ENCODE data around the gene C10orf143. TPM values are rescaled to one million over a fixed set of nuclear protein-coding genes. Genes with fewer than 3 reads are reported as not detected.
A peak's percentile ranks its signal among the peaks of the same experiment; 100 is the strongest.
"Not testable (repeated sequence)": the region's sequence is repeated elsewhere in the genome, so short reads cannot be mapped to it uniquely, and the experiment has no call there.

The C10orf143 gene
- total RNA-seq, 1 donor from 2014 or later, result 3.6 TPM

- TF ChIP-seq, protein P1, sequence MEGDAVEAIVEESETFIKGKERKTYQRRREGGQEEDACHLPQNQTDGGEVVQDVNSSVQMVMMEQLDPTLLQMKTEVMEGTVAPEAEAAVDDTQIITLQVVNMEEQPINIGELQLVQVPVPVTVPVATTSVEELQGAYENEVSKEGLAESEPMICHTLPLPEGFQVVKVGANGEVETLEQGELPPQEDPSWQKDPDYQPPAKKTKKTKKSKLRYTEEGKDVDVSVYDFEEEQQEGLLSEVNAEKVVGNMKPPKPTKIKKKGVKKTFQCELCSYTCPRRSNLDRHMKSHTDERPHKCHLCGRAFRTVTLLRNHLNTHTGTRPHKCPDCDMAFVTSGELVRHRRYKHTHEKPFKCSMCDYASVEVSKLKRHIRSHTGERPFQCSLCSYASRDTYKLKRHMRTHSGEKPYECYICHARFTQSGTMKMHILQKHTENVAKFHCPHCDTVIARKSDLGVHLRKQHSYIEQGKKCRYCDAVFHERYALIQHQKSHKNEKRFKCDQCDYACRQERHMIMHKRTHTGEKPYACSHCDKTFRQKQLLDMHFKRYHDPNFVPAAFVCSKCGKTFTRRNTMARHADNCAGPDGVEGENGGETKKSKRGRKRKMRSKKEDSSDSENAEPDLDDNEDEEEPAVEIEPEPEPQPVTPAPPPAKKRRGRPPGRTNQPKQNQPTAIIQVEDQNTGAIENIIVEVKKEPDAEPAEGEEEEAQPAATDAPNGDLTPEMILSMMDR (IDR thresholded peaks at IDR 0.05; ENCODE audit: unreplicated experiment), result no peak
- DNase-seq (ENCODE audit: low spot score, unreplicated experiment), result peak; percentile 87
- H3K27ac Mint-ChIP-seq, result peak overlapping the region; percentile 98
- H3K4me3 Mint-ChIP-seq (ENCODE audit: low read depth), result peak overlapping the region; percentile 98
- peaks cover 2% of the 10 kb centered on the region for H3K9me3 Mint-ChIP-seq (ENCODE audit: low read depth)
- peaks cover 10% of the 10 kb centered on the region for H3K27me3 Mint-ChIP-seq
- peaks cover 2% of the 10 kb centered on the region for H3K36me3 Mint-ChIP-seq (ENCODE audit: insufficient read depth)
- peaks cover 7% of the 10 kb centered on the region for H3K4me1 Mint-ChIP-seq (ENCODE audit: low read depth)
These were observed 652 bp upstream of the C10orf143 start for GRCh38 chr10:130111113-130111851.

DNA sequence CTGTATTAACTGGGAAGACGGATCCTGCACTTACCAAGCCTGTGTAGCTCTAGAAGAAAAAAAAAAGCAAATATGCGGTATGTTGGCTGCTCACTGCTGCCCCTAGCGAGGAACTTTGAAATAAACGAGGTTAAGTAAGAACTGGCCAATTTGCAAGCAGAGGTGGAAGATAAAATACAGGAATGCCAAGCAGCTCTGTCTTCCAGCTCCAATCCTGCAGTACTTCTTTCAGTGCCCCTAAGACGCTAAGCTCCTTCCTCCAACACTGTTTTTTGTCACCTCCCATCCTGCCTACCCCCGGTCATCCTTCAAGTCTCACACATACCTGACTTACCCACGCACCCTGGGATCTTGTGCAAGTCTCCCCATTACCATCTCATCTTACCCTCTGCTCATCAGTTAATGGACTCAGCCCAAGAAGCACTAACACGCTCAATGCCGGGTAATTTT lies 809 bp downstream of the C10orf143 start:
- TF ChIP-seq, protein P1 (IDR thresholded peaks at IDR 0.05; ENCODE audit: unreplicated experiment), result peak; percentile 84

DNA sequence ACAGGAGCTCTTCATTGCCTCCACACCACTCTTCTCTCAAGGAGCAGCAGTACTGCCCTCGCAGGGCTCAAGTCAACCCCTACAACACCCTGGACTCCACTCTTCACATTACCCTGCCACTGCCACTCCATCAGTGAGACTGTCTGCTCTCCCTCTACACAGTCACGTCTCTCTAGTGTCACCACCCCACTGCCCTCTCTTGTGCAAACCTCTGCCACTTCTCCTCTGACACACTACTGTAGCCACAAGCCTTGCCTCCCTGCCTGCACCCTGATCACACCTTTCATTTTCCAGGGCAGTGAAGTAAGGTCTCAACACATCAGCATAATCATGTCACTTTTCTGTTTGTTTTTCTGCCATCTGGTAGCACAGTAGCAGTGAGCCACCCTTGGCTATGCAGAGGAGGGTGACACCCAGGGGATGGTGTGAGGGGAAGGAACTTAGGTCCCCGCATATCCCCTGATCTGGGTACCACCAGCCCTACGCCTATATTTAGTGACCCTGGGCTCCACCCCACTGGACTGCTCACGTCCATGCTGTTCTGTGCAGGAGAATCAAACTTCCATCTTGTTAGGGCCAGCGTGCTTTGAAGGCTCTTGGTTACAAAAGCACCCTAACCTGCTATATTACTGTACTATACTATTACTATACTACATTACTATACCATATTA lies 1.6 kb downstream of the C10orf143 start:
- TF ChIP-seq, protein P1 (IDR thresholded peaks at IDR 0.05; ENCODE audit: unreplicated experiment), result no peak
- no peaks in the 10 kb centered on the region for H3K9me3 Mint-ChIP-seq (ENCODE audit: low read depth)
- peaks cover 15% of the 10 kb centered on the region for H3K27me3 Mint-ChIP-seq
- DNase-seq (ENCODE audit: low spot score, unreplicated experiment), result no peak
- no peaks in the 10 kb centered on the region for H3K36me3 Mint-ChIP-seq (ENCODE audit: insufficient read depth)
- no peak overlapping the region for H3K4me3 Mint-ChIP-seq (ENCODE audit: low read depth)
- H3K4me1 Mint-ChIP-seq (ENCODE audit: low read depth), result peaks cover 7% of the 10 kb centered on the region
- no peak overlapping the region for H3K27ac Mint-ChIP-seq

More for the DNA sequence above, 809 bp downstream of the C10orf143 start:
- Mint-ChIP-seq H3K27ac (peak overlapping the region; percentile 98), H3K27me3 (peaks cover 15% of the 10 kb centered on the region), H3K4me1 (ENCODE audit: low read depth) (peaks cover 7% of the 10 kb centered on the region), H3K36me3 (ENCODE audit: insufficient read depth) (no peaks in the 10 kb centered on the region), H3K9me3 (ENCODE audit: low read depth) (no peaks in the 10 kb centered on the region), H3K4me3 (ENCODE audit: low read depth) (peak overlapping the region; percentile 98)
- peak; percentile 61 for DNase-seq (ENCODE audit: low spot score, unreplicated experiment)

DNA sequence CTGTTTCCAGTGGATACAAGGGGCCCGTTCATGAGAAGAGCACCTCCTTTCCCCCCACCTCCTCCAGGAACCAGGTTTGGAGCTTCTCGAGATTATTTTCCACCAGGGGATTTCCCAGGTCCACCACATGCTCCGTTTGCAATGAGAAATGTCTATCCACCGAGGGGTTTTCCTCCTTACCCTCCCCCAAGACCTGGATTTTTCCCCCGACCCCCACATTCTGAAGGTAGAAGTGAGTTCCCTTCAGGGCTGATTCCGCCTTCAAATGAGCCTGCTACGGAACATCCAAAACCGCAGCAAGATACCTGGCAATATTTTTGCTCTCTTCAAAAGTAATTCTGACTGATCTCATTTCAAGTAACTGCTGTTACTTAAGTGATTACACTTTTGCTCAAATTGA lies 2.5 kb downstream of the C10orf143 start:
- not testable (repeated sequence) for H3K4me1 Mint-ChIP-seq (ENCODE audit: low read depth); DNase-seq (ENCODE audit: low spot score, unreplicated experiment); H3K36me3 Mint-ChIP-seq (ENCODE audit: insufficient read depth); H3K9me3 Mint-ChIP-seq (ENCODE audit: low read depth); H3K27ac Mint-ChIP-seq; H3K4me3 Mint-ChIP-seq (ENCODE audit: low read depth)
- peaks cover 15% of the 10 kb centered on the region for H3K27me3 Mint-ChIP-seq

DNA sequence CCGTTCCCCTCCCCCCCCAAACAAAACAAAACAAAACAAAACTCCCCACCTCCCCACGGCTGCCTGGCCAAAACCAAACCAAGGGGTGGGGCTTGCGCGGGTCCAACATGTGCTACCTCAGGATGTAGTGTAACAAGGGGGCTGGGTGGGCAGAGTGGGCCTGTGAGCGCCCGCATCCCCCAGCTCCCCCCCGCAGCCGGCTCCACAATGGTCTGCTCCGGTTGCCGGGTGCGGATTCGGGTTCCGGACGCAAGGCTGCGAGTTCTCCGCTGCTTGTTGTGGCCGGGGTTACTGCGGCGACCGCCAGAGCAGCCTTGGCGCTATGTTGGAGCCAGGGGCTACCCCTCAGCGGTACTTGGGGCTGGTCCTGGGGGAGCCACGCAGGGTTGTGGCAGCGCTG lies 4.9 kb downstream of the C10orf143 start:
- Mint-ChIP-seq H3K27ac (no peak overlapping the region), H3K4me1 (ENCODE audit: low read depth) (peaks cover 6% of the 10 kb centered on the region), H3K4me3 (ENCODE audit: low read depth) (no peak overlapping the region), H3K9me3 (ENCODE audit: low read depth) (no peaks in the 10 kb centered on the region), H3K27me3 (peaks cover 15% of the 10 kb centered on the region), H3K36me3 (ENCODE audit: insufficient read depth) (no peaks in the 10 kb centered on the region)
- DNase-seq (ENCODE audit: low spot score, unreplicated experiment), result no peak
- TF ChIP-seq, protein P1 (IDR thresholded peaks at IDR 0.05; ENCODE audit: unreplicated experiment), result no peak

Measured in progenitor cell of endocrine pancreas (in vitro differentiated cells).